Esophagus muscularis mucosa (tissue), 4 donors: ENCODE data around the gene CEP170. TPM values are rescaled to one million over a fixed set of nuclear protein-coding genes. Genes with fewer than 3 reads are reported as not detected.

Experiments used
- DNase-seq: peaks from one replicate; pipeline ENCODE4 v3.0.0-alpha.2; 2017; ENCODE audit errors: extremely low spot score
- H3K27ac ChIP-seq, 4 donors: fragments of 200-600 bp; sonication (generic); replicated peaks in 1 of 4; 1 replicate in 3 of 4; 2 replicates in 1 of 4; pipeline ENCODE4 v1.5.1; 2016 to 2019; ENCODE audit warnings: mild to moderate bottlenecking in 1 of 4
- H3K27me3 ChIP-seq, 4 donors: fragments of 200-600 bp; sonication (generic); one replicate each; pipeline versions ENCODE4 v1.5.1 to v1.6.0; 2016 to 2019
- H3K36me3 ChIP-seq, 4 donors: fragments of 200-600 bp; sonication (generic); one replicate each; pipeline ENCODE4 v1.5.1; 2016 to 2019
- H3K4me1 ChIP-seq, 4 donors: fragments of 200-600 bp; sonication (generic); one replicate each; pipeline ENCODE4 v1.5.1; 2016 to 2019
- H3K4me3 ChIP-seq, 4 donors: fragments of 200-600 bp; sonication (generic); 1 replicate in 2 of 4; 2 replicates in 2 of 4; pipeline ENCODE4 v1.5.1; 2016 to 2019; ENCODE audit warnings: mild to moderate bottlenecking in 4 of 4, moderate library complexity in 1 of 4
- H3K9me3 ChIP-seq, 4 donors: fragments of 200-600 bp; sonication (generic); 1 replicate in 3 of 4; 2 replicates in 1 of 4; pipeline ENCODE4 v1.5.1; 2016 to 2019
- CTCF ChIP-seq, 3 experiments: fragments of 200-600 bp in 2 of 3; fragments of 450-650 bp in 1 of 3; sonication (generic) in 2 of 3; IDR thresholded peaks; one replicate each; pipeline ENCODE4 v1.5.1; 2017 to 2019; ENCODE audit warnings: antibody characterized with exemption in 3 of 3, mild to moderate bottlenecking in 2 of 3, moderate library complexity in 1 of 3
- EP300 ChIP-seq: sonication (generic); formaldehyde crosslinking; IDR thresholded peaks from one replicate; pipeline ENCODE4 v1.6.1; 2017; ENCODE audit warnings: antibody characterized with exemption
- POLR2A ChIP-seq: fragments of 450-650 bp; IDR thresholded peaks from one replicate; pipeline ENCODE4 v1.6.1; 2017; ENCODE audit warnings: antibody characterized with exemption, moderate library complexity, mild to moderate bottlenecking, low read depth
- POLR2AphosphoS5 ChIP-seq, 2 donors: sonication (generic); formaldehyde crosslinking; IDR thresholded peaks; one replicate each; pipeline ENCODE4 v1.6.1; 2017; ENCODE audit warnings: antibody characterized with exemption in 2 of 2
- WGBS: methylation state at CpG from one replicate; pipeline ENCODE4 v1.1.5; 2018; 5-methylcytosine and 5-hydroxymethylcytosine counted together
- intact Hi-C: fragments of 100-400 bp; cut with DNase I; formaldehyde crosslinking; loops from one replicate; pipeline ENCODE4 v1.15.1; 2023
- total RNA-seq, 4 donors: library from RNA; depleted of rRNA; stranded (reverse); fragments of >200 nt; gene quantifications; one replicate each; pipeline versions ENCODE4 v1.1.0 to v1.2.1, GENCODE V29; 2016

The CEP170 gene
- total RNA-seq, 4 donors from 2014 or later: 22.2 to 36.0 (median 30.9) TPM

GRCh38 chr1:243269461-243269801, 14.3 kb upstream of the CEP170 start:
- WGBS: 96% methylated on average over 4 of the region's 4 CpGs
- H3K4me3 ChIP-seq: no peak overlapping the region
- intact Hi-C loops: no loop called here
- peaks cover 0 to 44% (median 10%) of the 10 kb centered on the region in 4 donors for H3K36me3 ChIP-seq
- no peaks in the 10 kb centered on the region for H3K27me3 ChIP-seq
- peak overlapping the region in 1 of 4 donors; percentile 7 for H3K27ac ChIP-seq
- no peak for DNase-seq
- TF ChIP-seq EP300: no peak
- TF ChIP-seq POLR2AphosphoS5 (IDR thresholded peaks at IDR 0.05): no peak
- no peak for TF ChIP-seq POLR2A
- TF ChIP-seq CTCF (IDR thresholded peaks at IDR 0.05): no peak
- H3K9me3 ChIP-seq: no peaks in the 10 kb centered on the region
- H3K4me1 ChIP-seq: peaks cover 15 to 40% (median 26%) of the 10 kb centered on the region in 4 donors

GRCh38 chr1:243268751-243269460, 13.8 kb upstream of the CEP170 start:
- H3K36me3 ChIP-seq: peaks cover 0 to 39% (median 10%) of the 10 kb centered on the region in 4 donors
- DNase-seq: no peak
- no peaks in the 10 kb centered on the region for H3K9me3 ChIP-seq
- peaks cover 20 to 44% (median 31%) of the 10 kb centered on the region in 4 donors for H3K4me1 ChIP-seq
- H3K27me3 ChIP-seq: no peaks in the 10 kb centered on the region
- WGBS: 86% methylated on average over 12 of the region's 13 CpGs
- TF ChIP-seq POLR2AphosphoS5 (IDR thresholded peaks at IDR 0.05) (no peak), POLR2A (no peak)
- H3K27ac ChIP-seq: no peak overlapping the region
- intact Hi-C loops: no loop called here
- no peak overlapping the region for H3K4me3 ChIP-seq

- Histone ChIP-seq H3K27ac (peak overlapping the region in 1 of 4 donors; percentile 18), H3K27me3 (no peaks in the 10 kb centered on the region), H3K36me3 (peaks cover 0 to 31% (median 7%) of the 10 kb centered on the region in 4 donors), H3K9me3 (no peaks in the 10 kb centered on the region), H3K4me1 (peaks cover 23 to 45% (median 31%) of the 10 kb centered on the region in 4 donors), H3K4me3 (no peak overlapping the region)
- DNase-seq: no peak
- intact Hi-C loops: no loop called here
- TF ChIP-seq POLR2AphosphoS5 (IDR thresholded peaks at IDR 0.05) (no peak), EP300 (no peak), POLR2A (no peak), CTCF (IDR thresholded peaks at IDR 0.05) (no peak)
- WGBS: 72% methylated on average over 12 of the region's 12 CpGs
Observed at GRCh38 chr1:243267914-243268653, 13.0 kb upstream of the CEP170 start.

- 85% methylated on average over 10 of the region's 10 CpGs for WGBS
- intact Hi-C loops: no loop called here
Observed at GRCh38 chr1:243267471-243267880, 12.4 kb upstream of the CEP170 start.

More at GRCh38 chr1:243267471-243267880, 12.4 kb upstream of the CEP170 start:
- Histone ChIP-seq H3K27me3 (no peaks in the 10 kb centered on the region), H3K4me3 (no peak overlapping the region), H3K27ac (peak overlapping the region in 1 of 4 donors; percentile 22), H3K36me3 (peaks cover 0 to 30% (median 6%) of the 10 kb centered on the region in 4 donors), H3K4me1 (peaks cover 23 to 45% (median 31%) of the 10 kb centered on the region in 4 donors), H3K9me3 (no peaks in the 10 kb centered on the region)
- TF ChIP-seq CTCF (IDR thresholded peaks at IDR 0.05): no peak
- TF ChIP-seq POLR2A: no peak
- no peak for TF ChIP-seq POLR2AphosphoS5 (IDR thresholded peaks at IDR 0.05)
- TF ChIP-seq EP300: no peak
- no peak for DNase-seq
